Measurements from ENCODE around the gene AMOTL1.

Gene AMOTL1

DNA sequence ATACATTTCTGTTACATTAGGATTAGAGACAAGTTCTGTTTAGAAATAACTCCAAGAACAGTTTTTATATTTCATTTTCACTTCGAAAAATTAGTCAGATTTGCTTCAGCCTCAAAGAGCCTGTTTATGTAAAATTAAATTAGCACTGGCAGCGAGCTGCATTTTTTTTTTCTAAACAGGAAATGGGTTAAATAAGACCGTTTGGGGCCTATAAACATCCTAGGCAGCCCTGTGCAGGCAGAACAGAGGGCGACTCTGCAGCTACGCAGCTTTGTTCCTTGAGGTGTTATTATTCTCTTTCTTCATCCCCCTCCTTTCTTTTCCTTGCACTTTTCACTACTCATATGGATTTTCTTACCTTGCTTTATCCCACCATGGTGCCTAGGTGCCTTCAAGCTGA lies 156.5 kb downstream of the AMOTL1 start:
- Histone ChIP-seq H3K4me3 (ENCODE audit: low read depth, low read length) (no peak overlapping the region), H3K27me3 (ENCODE audit: insufficient read depth, low read depth, severe bottlenecking) (no peaks in the 10 kb centered on the region), H3K9me3 (ENCODE audit: severe bottlenecking) (no peaks in the 10 kb centered on the region), H3K27ac (no peak overlapping the region), H3K36me3 (no peaks in the 10 kb centered on the region)
- TF ChIP-seq, protein P1, sequence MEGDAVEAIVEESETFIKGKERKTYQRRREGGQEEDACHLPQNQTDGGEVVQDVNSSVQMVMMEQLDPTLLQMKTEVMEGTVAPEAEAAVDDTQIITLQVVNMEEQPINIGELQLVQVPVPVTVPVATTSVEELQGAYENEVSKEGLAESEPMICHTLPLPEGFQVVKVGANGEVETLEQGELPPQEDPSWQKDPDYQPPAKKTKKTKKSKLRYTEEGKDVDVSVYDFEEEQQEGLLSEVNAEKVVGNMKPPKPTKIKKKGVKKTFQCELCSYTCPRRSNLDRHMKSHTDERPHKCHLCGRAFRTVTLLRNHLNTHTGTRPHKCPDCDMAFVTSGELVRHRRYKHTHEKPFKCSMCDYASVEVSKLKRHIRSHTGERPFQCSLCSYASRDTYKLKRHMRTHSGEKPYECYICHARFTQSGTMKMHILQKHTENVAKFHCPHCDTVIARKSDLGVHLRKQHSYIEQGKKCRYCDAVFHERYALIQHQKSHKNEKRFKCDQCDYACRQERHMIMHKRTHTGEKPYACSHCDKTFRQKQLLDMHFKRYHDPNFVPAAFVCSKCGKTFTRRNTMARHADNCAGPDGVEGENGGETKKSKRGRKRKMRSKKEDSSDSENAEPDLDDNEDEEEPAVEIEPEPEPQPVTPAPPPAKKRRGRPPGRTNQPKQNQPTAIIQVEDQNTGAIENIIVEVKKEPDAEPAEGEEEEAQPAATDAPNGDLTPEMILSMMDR (IDR thresholded peaks at IDR 0.05; ENCODE audit: low read depth, low read length), result no peak
- DNase-seq, result no peak

DNA sequence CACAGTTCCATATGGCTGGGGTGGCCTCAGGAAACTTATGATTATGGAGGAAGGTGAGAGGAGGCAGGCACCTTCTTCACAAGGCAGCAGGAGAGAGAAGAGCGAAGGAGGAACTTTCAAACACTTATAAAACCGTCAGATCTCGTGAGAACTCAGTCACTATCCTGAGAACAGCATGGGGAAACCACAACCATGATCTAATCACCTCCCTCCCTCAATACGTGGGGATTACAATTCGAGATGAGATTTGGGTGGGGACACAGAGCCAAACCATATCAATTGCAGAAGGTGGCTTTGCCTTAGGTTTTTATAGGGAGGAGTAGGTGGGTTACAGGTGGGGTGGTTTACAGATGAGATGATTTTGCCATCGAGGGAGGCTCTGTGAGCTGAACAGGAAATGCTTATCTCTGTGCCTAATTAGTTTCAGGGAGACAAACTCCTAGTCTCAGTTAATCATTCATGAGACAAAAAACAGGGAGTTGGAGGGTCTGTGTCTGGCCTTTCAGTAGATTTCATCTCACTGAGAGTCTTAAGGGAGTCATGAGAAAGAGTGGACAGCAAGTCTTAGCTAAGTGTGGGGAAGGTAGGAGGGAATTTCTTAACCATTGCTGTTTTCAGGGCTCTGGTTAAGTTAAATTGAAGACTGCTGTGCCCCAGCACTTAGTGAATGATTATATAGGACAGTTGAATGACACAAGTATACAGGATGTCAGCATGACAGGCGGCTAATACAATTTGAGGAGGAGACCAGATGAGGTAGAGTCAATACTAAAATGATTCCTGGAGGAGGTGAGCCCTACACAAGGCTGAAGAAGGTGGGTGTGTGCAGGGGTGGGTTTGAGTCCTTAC lies 157.5 kb downstream of the AMOTL1 start:
- DNase-seq, result no peak
- no peak overlapping the region for H3K4me3 ChIP-seq (ENCODE audit: low read depth, low read length)
- no peak overlapping the region for H3K27ac ChIP-seq
- H3K27me3 ChIP-seq (ENCODE audit: insufficient read depth, low read depth, severe bottlenecking), result no peaks in the 10 kb centered on the region
- H3K36me3 ChIP-seq, result no peaks in the 10 kb centered on the region
- H3K9me3 ChIP-seq (ENCODE audit: severe bottlenecking), result no peaks in the 10 kb centered on the region
- TF ChIP-seq, protein P1 (IDR thresholded peaks at IDR 0.05; ENCODE audit: low read depth, low read length), result no peak

DNA sequence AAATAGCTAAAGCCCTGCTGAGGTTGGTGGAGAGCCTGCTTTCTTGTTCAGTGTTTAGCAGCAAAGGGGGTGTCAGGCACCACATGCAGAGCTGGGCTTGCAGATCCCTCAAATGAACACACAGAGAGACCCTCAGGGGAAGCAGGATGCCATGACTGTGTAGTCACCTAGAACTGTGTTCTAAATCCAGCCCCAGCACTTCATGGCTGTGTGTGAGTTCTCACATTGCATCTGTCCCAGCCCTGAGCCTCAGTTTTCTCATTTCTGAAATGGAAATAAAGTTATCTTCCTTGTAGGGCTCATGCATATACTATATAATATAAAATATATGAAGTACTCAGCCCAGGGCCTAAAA lies 158.1 kb downstream of the AMOTL1 start:
- no peak for DNase-seq
- Histone ChIP-seq H3K4me3 (ENCODE audit: low read depth, low read length) (no peak overlapping the region), H3K27ac (no peak overlapping the region), H3K9me3 (ENCODE audit: severe bottlenecking) (no peaks in the 10 kb centered on the region), H3K36me3 (no peaks in the 10 kb centered on the region), H3K27me3 (ENCODE audit: insufficient read depth, low read depth, severe bottlenecking) (no peaks in the 10 kb centered on the region)
- TF ChIP-seq, protein P1 (IDR thresholded peaks at IDR 0.05; ENCODE audit: low read depth, low read length), result no peak
